HG03064 (cell line): ENCODE results near the gene PGF.

ENCODE experiments used
- ATAC-seq: cut with Tn5 transposase; IDR thresholded peaks from one replicate; pipeline ENCODE4 v1.9.1; 2021; ENCODE audit warnings: low read depth; ENCODE audit not compliant: unreplicated experiment

Gene PGF

GRCh38 chr14:74959596-74960180 lies 4.3 kb upstream of the PGF start:
- no peak for ATAC-seq

DNA sequence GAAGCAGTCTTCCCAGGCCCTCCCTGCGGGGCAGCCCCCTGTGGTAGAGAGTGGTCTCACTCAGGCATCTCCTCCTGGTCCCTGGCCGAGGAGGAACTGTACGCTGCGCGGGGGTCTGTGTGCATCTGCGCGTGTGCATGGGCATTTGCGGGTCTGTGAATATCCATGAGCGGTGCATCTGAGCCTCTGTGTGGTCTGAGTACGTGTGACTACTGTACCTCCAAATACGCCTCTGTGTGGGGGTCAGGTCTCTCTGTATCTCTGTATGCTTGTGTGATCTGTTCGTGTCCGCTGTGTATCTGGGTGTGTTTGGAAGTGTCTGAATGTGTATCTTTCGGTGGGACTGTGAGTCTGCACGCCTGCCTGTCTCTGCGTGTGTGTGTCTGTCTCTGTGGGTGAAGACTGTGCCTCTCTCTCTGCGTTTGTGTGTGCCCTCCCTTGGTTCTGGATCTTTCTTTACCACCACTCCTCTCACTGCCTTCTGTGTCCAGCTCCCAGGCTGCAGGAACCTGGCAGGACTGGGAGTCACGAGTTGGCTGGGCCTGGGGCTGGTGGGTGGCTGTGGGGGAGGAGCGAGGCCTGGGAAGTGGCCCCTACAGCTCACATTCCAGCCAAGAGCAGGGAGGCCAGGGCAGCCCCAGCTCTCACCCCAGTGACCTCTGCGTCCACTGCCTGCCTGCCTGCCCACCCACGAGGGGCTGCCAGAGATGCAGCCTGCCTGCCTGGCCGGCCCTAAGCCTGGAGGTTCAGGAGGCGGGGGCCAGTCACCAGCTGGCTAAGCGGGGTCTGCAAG lies 1.1 kb upstream of the PGF start:
- ATAC-seq = no peak

DNA sequence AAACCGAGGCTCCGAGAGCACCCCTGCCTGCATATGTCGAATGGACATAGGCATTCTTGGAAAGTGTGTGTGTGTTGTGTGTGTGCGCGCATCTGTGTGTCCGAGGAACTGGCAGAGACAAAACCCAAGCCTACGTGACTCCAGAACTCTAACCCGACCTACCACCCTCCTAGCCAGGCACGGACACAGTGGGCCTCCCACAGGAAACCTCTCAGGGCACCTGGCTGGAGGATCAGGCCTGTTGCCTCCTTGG lies 556 bp upstream of the PGF start:
- no peak for ATAC-seq

- ATAC-seq = no peak
Measured at GRCh38 chr14:74954947-74955228, 509 bp downstream of the PGF start.

- ATAC-seq = no peak
Measured at GRCh38 chr14:74954232-74954946, 1.0 kb downstream of the PGF start.

GRCh38 chr14:74953686-74954085 lies 1.7 kb downstream of the PGF start:
- no peak for ATAC-seq

GRCh38 chr14:74952697-74953484 lies 2.5 kb downstream of the PGF start:
- no peak for ATAC-seq

GRCh38 chr14:74952180-74952665 lies 3.2 kb downstream of the PGF start:
- ATAC-seq = no peak

DNA sequence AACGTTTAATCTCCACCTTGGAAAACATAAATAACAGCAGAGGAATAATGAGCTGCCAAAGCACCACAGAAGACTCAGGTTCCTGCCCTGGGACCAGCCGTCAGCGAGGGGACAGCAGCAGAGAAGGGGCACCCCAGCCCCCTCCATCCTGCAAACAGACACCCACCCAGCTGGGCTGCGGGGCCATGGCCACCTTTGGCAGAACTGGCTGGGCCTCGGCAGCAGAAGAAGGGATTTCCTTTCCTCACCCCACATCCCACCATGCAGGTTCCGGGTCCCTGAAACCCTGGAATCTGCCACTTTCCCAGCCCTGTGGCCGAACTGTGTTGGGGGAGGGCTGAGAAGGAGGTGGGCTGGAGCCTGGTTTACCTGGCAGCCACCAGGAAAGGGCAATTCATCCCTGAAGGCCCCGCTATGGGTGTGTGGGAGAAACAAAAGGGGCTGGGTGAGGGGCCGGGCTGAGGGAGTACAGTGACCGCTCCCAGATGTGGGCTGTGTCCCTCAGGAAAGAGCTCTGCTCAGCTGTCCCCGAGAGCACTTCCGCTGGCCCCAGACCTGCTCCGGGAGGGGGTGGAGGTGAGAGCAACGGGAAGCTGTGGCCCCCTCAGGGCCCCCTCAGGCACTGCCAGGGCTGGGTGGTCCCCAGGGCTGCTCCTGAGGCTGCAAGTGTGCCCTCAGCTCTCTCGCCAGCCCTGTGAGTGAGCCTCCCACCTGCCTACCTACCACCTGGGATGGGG lies 3.8 kb downstream of the PGF start:
- ATAC-seq = no peak

DNA sequence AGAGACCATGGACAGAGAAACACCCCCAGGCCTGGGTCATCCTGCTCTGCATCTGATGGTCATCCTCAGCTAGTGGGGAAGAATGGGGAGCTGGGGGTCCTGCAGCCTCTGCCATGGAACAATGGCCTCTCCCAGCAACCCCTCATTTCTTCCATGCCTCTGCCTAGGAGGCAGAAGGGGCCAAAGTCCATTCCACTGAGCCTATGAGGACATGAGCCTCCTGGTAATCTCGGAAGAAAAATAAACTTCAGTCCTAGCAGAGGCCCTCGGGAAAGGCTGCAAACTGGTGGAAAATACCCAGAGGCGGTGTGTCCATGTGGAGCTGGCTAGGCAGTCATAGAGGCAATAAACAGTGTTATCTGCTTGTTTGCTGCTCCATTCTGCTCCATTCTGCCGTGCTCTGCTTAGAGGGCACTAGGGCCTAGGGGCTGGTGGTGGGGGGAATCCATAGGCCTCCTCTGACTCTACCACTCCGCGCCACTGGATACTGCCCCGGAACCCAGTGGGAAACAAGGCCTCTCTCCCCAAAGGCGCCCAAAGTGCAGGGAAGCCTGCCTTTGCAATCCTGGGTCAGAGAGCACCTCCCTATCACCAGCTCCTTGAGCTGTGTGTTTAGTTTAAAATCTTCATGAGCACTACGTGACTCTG lies 4.5 kb downstream of the PGF start:
- no peak for ATAC-seq

DNA sequence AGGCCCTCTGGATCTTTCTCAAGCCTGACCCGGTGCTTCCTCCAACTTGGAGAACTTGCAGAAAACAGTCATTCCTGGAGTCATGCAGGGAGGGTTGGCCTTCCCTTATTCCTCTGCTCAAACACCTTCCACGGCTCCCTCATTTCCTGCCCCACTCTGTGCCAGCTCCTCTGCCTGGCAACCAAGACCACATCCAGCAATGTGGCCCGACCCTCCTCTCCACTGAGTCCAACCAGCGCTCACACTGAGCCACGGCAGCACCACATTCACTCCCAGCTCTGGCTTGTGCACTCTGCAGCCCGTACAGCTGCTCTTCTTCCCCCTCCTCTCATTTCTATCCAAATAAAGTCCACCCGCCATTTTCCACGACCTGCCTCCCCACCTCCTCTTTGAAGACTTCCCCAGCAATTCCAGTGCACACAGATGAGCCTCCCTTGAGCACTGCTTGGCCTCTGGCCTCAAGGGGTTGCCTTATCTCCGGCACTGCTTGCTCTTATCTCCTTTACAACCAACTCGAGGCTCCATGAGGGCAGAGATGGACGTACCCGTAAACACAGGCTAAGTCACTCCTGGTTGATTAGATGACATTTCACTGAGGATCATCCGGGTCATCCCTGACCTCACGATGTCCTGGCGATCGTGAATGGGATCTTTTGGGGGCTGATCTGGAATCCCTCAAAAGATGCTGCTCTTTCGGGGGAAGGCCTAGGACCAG lies 5.4 kb downstream of the PGF start:
- ATAC-seq = no peak

DNA sequence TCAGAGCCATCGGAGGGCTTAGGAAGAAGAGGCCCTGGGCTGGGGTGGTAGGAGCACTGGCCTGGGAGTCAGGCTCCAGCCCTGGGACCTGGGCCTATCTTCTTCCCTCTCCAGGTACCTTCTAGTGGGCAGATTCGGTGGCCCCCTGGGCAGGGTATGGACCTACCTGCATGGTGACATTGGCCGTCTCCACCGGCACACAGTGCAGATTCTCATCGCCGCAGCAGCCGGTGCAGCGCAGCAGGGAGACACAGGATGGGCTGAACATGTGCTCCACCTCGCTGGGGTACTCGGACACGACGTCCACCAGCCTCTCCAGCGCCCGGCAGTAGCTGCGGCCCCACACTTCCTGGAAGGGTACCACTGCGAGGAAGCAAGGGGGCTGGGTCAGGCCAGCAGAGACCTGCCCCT lies 6.2 kb downstream of the PGF start:
- no peak for ATAC-seq

- no peak for ATAC-seq
Measured at GRCh38 chr14:74948228-74949175, 6.9 kb downstream of the PGF start.

DNA sequence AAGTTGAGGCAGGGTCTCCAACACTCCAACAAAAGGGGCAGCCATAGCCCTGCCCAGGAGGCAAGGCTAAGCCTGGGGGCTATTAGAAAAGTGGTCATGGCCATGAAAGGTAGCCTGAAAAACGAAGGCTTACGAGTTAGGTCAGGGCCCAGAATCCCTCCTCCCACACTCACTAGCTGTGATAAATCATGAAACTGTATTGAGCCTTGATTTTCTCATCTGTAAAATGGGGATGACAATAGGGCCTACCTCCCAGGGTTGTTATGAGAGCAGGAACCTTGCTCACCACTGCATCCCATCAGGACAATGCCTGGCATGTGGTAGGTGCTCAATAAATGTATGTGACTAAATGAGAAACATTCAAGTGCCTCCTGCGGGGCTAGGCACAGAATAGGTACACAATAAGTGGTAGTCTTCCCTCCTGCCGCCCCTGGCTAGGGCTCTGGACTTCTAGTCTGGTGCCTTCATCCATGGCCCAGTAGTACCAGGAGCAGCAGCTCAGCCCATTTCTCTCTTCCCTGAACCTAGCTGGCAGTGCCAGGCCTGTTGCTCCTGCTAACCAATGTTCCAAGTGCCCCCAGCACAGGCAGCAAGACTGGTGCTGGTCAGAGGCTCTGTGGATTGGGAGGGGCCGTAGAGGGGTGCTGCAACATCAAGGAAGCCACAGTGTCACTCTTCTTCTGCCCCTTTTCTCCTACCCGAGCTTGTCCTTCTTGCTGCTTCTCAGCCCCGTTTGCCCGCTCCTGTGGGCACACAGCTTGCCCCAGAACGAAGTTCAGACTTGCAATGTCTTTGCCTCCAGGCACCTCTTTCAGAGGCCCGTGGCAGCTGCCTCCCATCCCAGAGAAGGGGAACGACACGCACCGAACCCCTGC lies 7.8 kb downstream of the PGF start:
- ATAC-seq = no peak

DNA sequence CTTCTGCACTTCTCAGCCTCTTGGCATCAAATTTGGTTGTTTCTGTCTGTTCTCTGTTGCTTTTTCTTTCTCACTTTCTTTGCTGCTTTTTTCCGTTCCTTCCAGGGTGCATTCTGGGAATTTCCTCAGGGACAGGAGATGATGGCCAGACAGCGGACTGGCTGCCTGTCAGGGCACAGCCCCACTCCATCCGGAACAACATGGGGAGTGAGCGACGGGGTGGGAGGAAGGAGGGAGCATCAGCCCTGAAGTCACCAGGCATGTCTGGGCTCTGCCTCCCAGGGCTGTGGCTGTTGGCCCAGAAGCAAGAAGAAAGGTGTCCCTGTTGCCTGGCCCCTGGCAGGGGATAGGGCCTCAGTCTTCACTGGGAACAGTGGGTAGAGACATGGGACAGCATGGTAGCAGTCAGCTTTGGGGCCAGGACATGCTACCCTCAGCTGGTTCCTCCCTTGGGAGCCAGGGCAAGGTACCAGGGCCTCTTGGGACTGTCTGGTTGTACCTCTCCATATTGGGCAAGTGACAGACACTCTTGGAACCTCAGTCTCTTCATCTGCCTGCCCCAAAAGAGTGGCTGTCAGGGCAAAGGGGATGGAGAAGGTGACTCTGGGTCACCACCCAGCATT lies 8.6 kb downstream of the PGF start:
- ATAC-seq = no peak

GRCh38 chr14:74945852-74946658 lies 9.3 kb downstream of the PGF start:
- ATAC-seq = no peak
